HepG2 (cell line): Measurements from ENCODE around the gene PRDM15. TPM values are rescaled to one million over a fixed set of nuclear protein-coding genes. Genes with fewer than 3 reads are reported as not detected.

Experiments
- CHCHD3 ChIP-seq: sonication (generic); formaldehyde crosslinking; IDR thresholded peaks from 2 replicates; pipeline ENCODE4 v1.8.0; 2022; ENCODE audit warnings: mild to moderate bottlenecking, missing genetic modification reagents, moderate library complexity
- FLYWCH1 ChIP-seq: sonication (generic); formaldehyde crosslinking; IDR thresholded peaks from 2 replicates; pipeline ENCODE4 v1.8.1; 2023; ENCODE audit warnings: mild to moderate bottlenecking, missing genetic modification reagents
- FOSL1 ChIP-seq: sonication (generic); formaldehyde crosslinking; IDR thresholded peaks from 2 replicates; pipeline ENCODE4 v1.9.0; 2021; ENCODE audit warnings: missing genetic modification reagents, borderline replicate concordance
- FOXC1 ChIP-seq: sonication (generic); formaldehyde crosslinking; IDR thresholded peaks from 2 replicates; pipeline ENCODE4 v1.8.0; 2022; ENCODE audit warnings: mild to moderate bottlenecking, missing genetic modification reagents, borderline replicate concordance
- FOXP4 ChIP-seq: sonication (generic); formaldehyde crosslinking; IDR thresholded peaks from 2 replicates; pipeline ENCODE4 v1.4.0; 2020; ENCODE audit warnings: missing genetic modification reagents
- GATAD1 ChIP-seq: IDR thresholded peaks from 2 replicates; pipeline ENCODE4 v1.6.1; 2016; ENCODE audit warnings: missing genetic modification reagents, missing compliant biosample characterization
- HNRNPH1 ChIP-seq: fragments of 200-400 bp; formaldehyde crosslinking; optimal IDR thresholded peaks from 2 replicates; pipeline ENCODE3; 2017; ENCODE audit warnings: mild to moderate bottlenecking, low read depth, low read length
- MAFF ChIP-seq: IDR thresholded peaks from 2 replicates; pipeline ENCODE4 v1.6.1; 2011; ENCODE audit warnings: low read depth, low read length, improper control_type of control experiment
- MEF2D ChIP-seq: sonication (generic); formaldehyde crosslinking; IDR thresholded peaks from 2 replicates; pipeline ENCODE4 v1.5.1; 2020; ENCODE audit warnings: mild to moderate bottlenecking, missing genetic modification reagents
- PREB ChIP-seq: sonication (generic); formaldehyde crosslinking; IDR thresholded peaks from 2 replicates; pipeline ENCODE4 v1.4.0; 2020; ENCODE audit warnings: missing genetic modification reagents
- PRPF4 ChIP-seq: fragments of 200-400 bp; formaldehyde crosslinking; IDR thresholded peaks from 2 replicates; pipeline ENCODE4 v1.6.1; 2016; ENCODE audit warnings: low read length, low read depth; ENCODE audit not compliant: poor library complexity, severe bottlenecking
- RNF2 ChIP-seq: fragments of 450-650 bp; conservative IDR thresholded peaks from 2 replicates; pipeline ENCODE4 v1.6.1; 2016; ENCODE audit warnings: low read depth
- SATB2 ChIP-seq: sonication (generic); formaldehyde crosslinking; IDR thresholded peaks from 2 replicates; pipeline ENCODE4 v1.5.0; 2020; ENCODE audit warnings: missing genetic modification reagents
- SMARCE1 ChIP-seq: fragments of 450-650 bp; IDR thresholded peaks from 2 replicates; pipeline ENCODE4 v1.6.1; 2017; ENCODE audit warnings: borderline replicate concordance
- SRF ChIP-seq: IDR thresholded peaks from 2 replicates; pipeline ENCODE4 v1.6.1; 2011; ENCODE audit warnings: mild to moderate bottlenecking, low read depth, low read length, moderate library complexity
- TCF7L2 ChIP-seq: IDR thresholded peaks from 2 replicates; pipeline ENCODE4 v1.6.1; 2011; ENCODE audit warnings: mild to moderate bottlenecking, low read depth, low read length, moderate library complexity
- TRIM24 ChIP-seq: sonication (generic); formaldehyde crosslinking; IDR thresholded peaks from 2 replicates; pipeline ENCODE4 v1.8.0; 2022; ENCODE audit warnings: mild to moderate bottlenecking, missing genetic modification reagents
- XBP1 ChIP-seq: sonication (generic); formaldehyde crosslinking; IDR thresholded peaks from 2 replicates; pipeline ENCODE4 v1.5.0; 2020; ENCODE audit warnings: missing genetic modification reagents
- XRCC5 ChIP-seq: fragments of 200-400 bp; formaldehyde crosslinking; optimal IDR thresholded peaks from 2 replicates; pipeline ENCODE3; 2017; ENCODE audit warnings: mild to moderate bottlenecking, low read length
- ZBTB38 ChIP-seq: sonication (generic); formaldehyde crosslinking; IDR thresholded peaks from 2 replicates; pipeline ENCODE4 v1.5.1; 2020; ENCODE audit warnings: mild to moderate bottlenecking, missing genetic modification reagents
- ZFP36L2 ChIP-seq: sonication (generic); formaldehyde crosslinking; IDR thresholded peaks from 2 replicates; pipeline ENCODE4 v1.4.0; 2020; ENCODE audit warnings: missing genetic modification reagents
- ZMAT5 ChIP-seq: sonication (generic); formaldehyde crosslinking; IDR thresholded peaks from 2 replicates; pipeline ENCODE4 v1.5.0; 2020; ENCODE audit warnings: mild to moderate bottlenecking, low read depth, missing genetic modification reagents, borderline replicate concordance
- ZNF543 ChIP-seq: sonication (generic); formaldehyde crosslinking; IDR thresholded peaks from 2 replicates; pipeline ENCODE4 v1.4.0; 2020; ENCODE audit warnings: mild to moderate bottlenecking, missing genetic modification reagents
- ZNF549 ChIP-seq: sonication (generic); formaldehyde crosslinking; IDR thresholded peaks from 2 replicates; pipeline ENCODE4 v1.5.0; 2020; ENCODE audit warnings: missing genetic modification reagents
- ZNF605 ChIP-seq: sonication (generic); formaldehyde crosslinking; IDR thresholded peaks from 2 replicates; pipeline ENCODE4 v1.8.0; 2022; ENCODE audit warnings: mild to moderate bottlenecking, missing genetic modification reagents
- ZNF7 ChIP-seq: IDR thresholded peaks from 2 replicates; pipeline ENCODE4 v1.6.1; 2016; ENCODE audit warnings: missing biosample characterization, missing genetic modification reagents
- ZNF747 ChIP-seq: sonication (generic); formaldehyde crosslinking; IDR thresholded peaks from 2 replicates; pipeline ENCODE4 v1.8.1; 2023; ENCODE audit warnings: missing genetic modification reagents, mild to moderate bottlenecking, borderline replicate concordance
- ZNF781 ChIP-seq: sonication (generic); formaldehyde crosslinking; IDR thresholded peaks from 2 replicates; pipeline ENCODE4 v1.5.1; 2020; ENCODE audit warnings: borderline replicate concordance, mild to moderate bottlenecking, missing genetic modification reagents; ENCODE audit errors: not compliant biosample characterization
- ZNF850 ChIP-seq: sonication (generic); formaldehyde crosslinking; conservative IDR thresholded peaks from 2 replicates; pipeline ENCODE4 v1.9.0; 2021; ENCODE audit warnings: mild to moderate bottlenecking, missing genetic modification reagents
- polyA plus RNA-seq, 8 experiments: library from polyadenylated mRNA; depleted of rRNA in 3 of 8; stranded (reverse) in 7 of 8; unstranded in 1 of 8; fragments of >200 nt; fragmentation: Illumina TruSeq in 4 of 8; extraction: Trizol in 4 of 8; gene quantifications; 2 replicates each; pipeline versions ENCODE4 v1.2.1 to v1.2.3, GENCODE V29; 2011 to 2016; ENCODE audit warnings: low read depth in 4 of 8, missing spikeins in 1 of 8, mixed read lengths in 1 of 8; ENCODE audit not compliant: insufficient read depth in 1 of 8
- total RNA-seq, 5 experiments: library from RNA; depleted of rRNA; stranded (reverse); fragments of >200 nt; fragmentation: Illumina TruSeq; extraction: Trizol; gene quantifications; 2 replicates each; pipeline ENCODE4 v1.2.3, GENCODE V29; 2016; ENCODE audit warnings: low read depth in 1 of 5

The PRDM15 gene
- total and polyA plus RNA-seq, 2 of the 13 experiments (the other 11 are each of a cell fraction or from before 2014, with no cell fraction given) = 4.0 to 6.9 TPM

- TF ChIP-seq FOSL1 (CRISPR knock-in tag) (no peak), SMARCE1 (no peak), ZNF605 (CRISPR knock-in tag) (no peak), ZNF850 (CRISPR knock-in tag) (no peak), SATB2 (CRISPR knock-in tag) (no peak), ZNF747 (CRISPR knock-in tag) (no peak), XRCC5 (peak; percentile 37), PREB (CRISPR knock-in tag) (no peak), SRF (no peak), FOXC1 (CRISPR knock-in tag) (no peak), ZBTB38 (0 out of 2 replicates have a peak, but pooled peaks have one; percentile 30), ZFP36L2 (no peak), HNRNPH1 (no peak), ZNF781 (CRISPR knock-in tag) (no peak), ZMAT5 (no peak), ZNF543 (CRISPR knock-in tag) (no peak), MAFF (no peak), MEF2D (no peak), CHCHD3 (CRISPR knock-in tag) (no peak), PRPF4 (no peak), GATAD1 (no peak), ZNF7 (CRISPR knock-in tag) (no peak), FLYWCH1 (no peak), ZNF549 (no peak), XBP1 (CRISPR knock-in tag) (no peak), RNF2 (no peak), FOXP4 (CRISPR knock-in tag) (peak; percentile 83), TRIM24 (CRISPR knock-in tag) (no peak), TCF7L2 (no peak)
Measured at GRCh38 chr21:41926117-41926806, 47.1 kb upstream of the PRDM15 start (continued).
